Stomach (tissue), 9 donors: ENCODE results near the gene FRRS1. TPM values are rescaled to one million over a fixed set of nuclear protein-coding genes. Genes with fewer than 3 reads are reported as not detected.

Experiments used
- DNase-seq, 2 donors: peaks; one replicate each; pipeline versions ENCODE4 v3.0.0 to v3.0.0-alpha.2; 2013 to 2019
- H3K27ac ChIP-seq, 5 donors: fragments of 200-600 bp in 4 of 5; sonication (generic) in 4 of 5; one replicate each; pipeline ENCODE4 v1.5.1; 2013 to 2019; ENCODE audit warnings: mild to moderate bottlenecking in 1 of 5, moderate library complexity in 1 of 5
- H3K27me3 ChIP-seq, 3 donors: fragments of 200-600 bp; sonication (generic); one replicate each; pipeline ENCODE4 v1.5.1; 2017 to 2019; ENCODE audit warnings: mixed run types in 1 of 3
- H3K36me3 ChIP-seq, 4 donors: fragments of 200-600 bp; sonication (generic); 1 replicate in 3 of 4; 2 replicates in 1 of 4; pipeline ENCODE4 v1.5.1; 2016 to 2019
- H3K4me1 ChIP-seq, 4 donors: fragments of 200-600 bp; sonication (generic); one replicate each; pipeline ENCODE4 v1.5.1; 2016 to 2019
- H3K4me3 ChIP-seq, 4 donors: fragments of 200-600 bp; sonication (generic) in 3 of 4; one replicate each; pipeline ENCODE4 v1.5.1; 2016 to 2019; ENCODE audit warnings: mild to moderate bottlenecking in 1 of 4
- H3K9me3 ChIP-seq, 4 donors: fragments of 200-600 bp; sonication (generic); one replicate each; pipeline ENCODE4 v1.5.1; 2016 to 2019
- EP300 ChIP-seq: sonication (generic); formaldehyde crosslinking; IDR thresholded peaks from one replicate; pipeline ENCODE4 v1.6.1; 2017; ENCODE audit warnings: antibody characterized with exemption
- POLR2A ChIP-seq, 4 donors: fragments of 450-650 bp; IDR thresholded peaks; one replicate each; pipeline ENCODE4 v1.6.1; 2016; ENCODE audit warnings: antibody characterized with exemption in 4 of 4, control low read depth in 2 of 4, mild to moderate bottlenecking in 1 of 4, moderate library complexity in 1 of 4
- POLR2AphosphoS5 ChIP-seq, 3 donors: sonication (generic); formaldehyde crosslinking; IDR thresholded peaks; one replicate each; pipeline ENCODE4 v1.6.1; 2016; ENCODE audit warnings: antibody characterized with exemption in 3 of 3
- WGBS, 5 donors: extraction: QIAGEN DNeasy Blood & Tissue Kit in 3 of 5; methylation state at CpG; one replicate each; pipeline versions ENCODE4 v1.1.5 to v1.1.7; 2013 to 2018; 5-methylcytosine and 5-hydroxymethylcytosine counted together
- intact Hi-C: fragments of 100-400 bp; cut with DNase I; formaldehyde crosslinking; loops from one replicate; pipeline ENCODE4 v1.15.1; 2023; ENCODE audit warnings: low total_unique reads
- polyA plus RNA-seq, 3 donors: library from polyadenylated mRNA; stranded (reverse); fragments of 200-250 nt; gene quantifications; one replicate each; pipeline ENCODE4 v1.2.3, GENCODE V29; 2013
- total RNA-seq, 5 donors: library from RNA; depleted of rRNA; stranded (reverse); fragments of >200 nt; gene quantifications; one replicate each; pipeline versions ENCODE4 v1.1.0 to v1.2.3, GENCODE V29; 2014 to 2016
- TF ChIP-seq, protein P1 (sequence below), 7 experiments: fragments of 450-650 bp in 4 of 7; fragments of 200-600 bp in 3 of 7; sonication (generic) in 3 of 7; IDR thresholded peaks; one replicate each; pipeline ENCODE4 v1.5.1; 2016 to 2019; ENCODE audit warnings: antibody characterized with exemption in 7 of 7, control low read depth in 2 of 7, mild to moderate bottlenecking in 1 of 7
- donor health status: healthy with polysubstance abuse.
- donor health status: Bipolar disorder and iron deficiency.
- donor health status: healthy.

FRRS1 gene
- total and polyA plus RNA-seq, 8 donors, result 0.46 to 21.1 (median 4.0) TPM

DNA sequence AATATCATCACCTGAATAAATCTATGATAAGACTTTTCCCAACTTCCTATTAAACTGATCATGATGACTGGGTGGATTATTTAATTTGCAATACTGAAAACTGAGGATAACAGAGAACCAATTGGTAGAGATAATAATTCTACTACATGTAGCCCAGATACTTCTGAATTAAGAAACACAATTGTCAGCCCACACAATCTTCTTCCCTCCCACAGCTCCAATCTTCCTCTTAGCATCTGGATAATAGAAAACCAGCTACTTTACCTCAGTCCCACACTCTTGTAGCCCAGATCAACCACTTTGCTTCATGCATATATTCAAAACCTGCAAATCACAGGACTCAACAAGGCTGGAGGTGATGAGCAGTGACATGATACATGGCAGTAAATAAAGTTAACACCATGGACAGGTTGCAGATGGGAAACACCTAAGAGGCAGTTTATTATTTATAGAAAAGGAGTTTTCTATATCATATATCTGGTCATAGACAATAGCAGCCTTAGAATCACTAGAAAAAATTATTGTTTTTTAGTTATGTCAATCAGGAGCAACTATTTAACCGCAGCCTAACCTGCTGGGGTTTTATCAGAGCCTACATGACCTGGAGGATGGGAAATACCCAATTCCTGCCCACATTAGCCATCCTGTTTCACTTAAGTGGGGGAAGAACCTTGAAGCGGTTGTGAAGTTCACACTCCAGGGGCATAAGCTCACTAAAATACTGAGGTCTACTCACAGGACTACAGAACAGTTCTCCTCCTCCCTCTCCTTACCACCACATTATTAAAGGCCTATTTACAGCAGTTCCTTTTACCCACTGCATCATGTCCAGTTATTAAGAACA is 16.7 kb downstream of the FRRS1 start:
- intact Hi-C loops, result no loop called here
- no peak for DNase-seq
- no peaks in the 10 kb centered on the region for H3K27me3 ChIP-seq
- H3K4me1 ChIP-seq, result peaks cover 0 to 4% (median 0%) of the 10 kb centered on the region in 4 donors
- no peaks in the 10 kb centered on the region for H3K9me3 ChIP-seq
- no peak for TF ChIP-seq EP300
- no peak for TF ChIP-seq POLR2A (IDR thresholded peaks at IDR 0.05)
- TF ChIP-seq POLR2AphosphoS5 (IDR thresholded peaks at IDR 0.05), result no peak
- TF ChIP-seq, protein P1, sequence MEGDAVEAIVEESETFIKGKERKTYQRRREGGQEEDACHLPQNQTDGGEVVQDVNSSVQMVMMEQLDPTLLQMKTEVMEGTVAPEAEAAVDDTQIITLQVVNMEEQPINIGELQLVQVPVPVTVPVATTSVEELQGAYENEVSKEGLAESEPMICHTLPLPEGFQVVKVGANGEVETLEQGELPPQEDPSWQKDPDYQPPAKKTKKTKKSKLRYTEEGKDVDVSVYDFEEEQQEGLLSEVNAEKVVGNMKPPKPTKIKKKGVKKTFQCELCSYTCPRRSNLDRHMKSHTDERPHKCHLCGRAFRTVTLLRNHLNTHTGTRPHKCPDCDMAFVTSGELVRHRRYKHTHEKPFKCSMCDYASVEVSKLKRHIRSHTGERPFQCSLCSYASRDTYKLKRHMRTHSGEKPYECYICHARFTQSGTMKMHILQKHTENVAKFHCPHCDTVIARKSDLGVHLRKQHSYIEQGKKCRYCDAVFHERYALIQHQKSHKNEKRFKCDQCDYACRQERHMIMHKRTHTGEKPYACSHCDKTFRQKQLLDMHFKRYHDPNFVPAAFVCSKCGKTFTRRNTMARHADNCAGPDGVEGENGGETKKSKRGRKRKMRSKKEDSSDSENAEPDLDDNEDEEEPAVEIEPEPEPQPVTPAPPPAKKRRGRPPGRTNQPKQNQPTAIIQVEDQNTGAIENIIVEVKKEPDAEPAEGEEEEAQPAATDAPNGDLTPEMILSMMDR (IDR thresholded peaks at IDR 0.05), result no peak
- no peak overlapping the region for H3K4me3 ChIP-seq
- H3K36me3 ChIP-seq, result peaks cover 0 to 27% (median 19%) of the 10 kb centered on the region in 4 donors
- WGBS, 5 donors, result 65 to 87% (median 72%) methylated on average over 2 of the region's 2 CpGs
- H3K27ac ChIP-seq, result no peak overlapping the region

DNA sequence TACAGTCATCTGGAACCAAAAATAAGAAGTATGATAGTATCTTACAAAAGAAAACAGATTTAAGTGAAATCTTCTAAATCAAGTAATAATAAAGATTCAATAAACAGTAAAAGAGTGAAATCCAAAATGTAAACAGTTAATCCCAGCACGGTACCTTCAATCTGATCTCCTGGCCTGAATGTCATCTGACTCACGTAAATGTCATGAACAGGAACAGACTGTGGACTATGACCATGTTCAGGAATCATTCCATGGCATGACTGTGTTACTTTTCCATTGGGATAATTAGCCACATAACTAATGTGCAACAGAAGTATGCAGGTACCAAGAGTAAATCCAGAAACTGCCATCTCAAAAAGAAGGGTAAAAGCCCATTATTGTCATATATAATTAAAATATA is 18.0 kb downstream of the FRRS1 start:
- intact Hi-C loops, result no loop called here
- Histone ChIP-seq H3K4me1 (peaks cover 0 to 4% (median 0%) of the 10 kb centered on the region in 4 donors), H3K36me3 (peaks cover 0 to 37% (median 25%) of the 10 kb centered on the region in 4 donors), H3K4me3 (no peak overlapping the region), H3K9me3 (no peaks in the 10 kb centered on the region), H3K27ac (no peak overlapping the region), H3K27me3 (no peaks in the 10 kb centered on the region)
- 32 to 52% (median 42%) methylated on average over 2 of the region's 2 CpGs for WGBS, 5 donors
- TF ChIP-seq, protein P1 (IDR thresholded peaks at IDR 0.05), result no peak
- no peak for TF ChIP-seq POLR2AphosphoS5 (IDR thresholded peaks at IDR 0.05)
- no peak for TF ChIP-seq EP300
- no peak for TF ChIP-seq POLR2A (IDR thresholded peaks at IDR 0.05)
- no peak for DNase-seq

DNA sequence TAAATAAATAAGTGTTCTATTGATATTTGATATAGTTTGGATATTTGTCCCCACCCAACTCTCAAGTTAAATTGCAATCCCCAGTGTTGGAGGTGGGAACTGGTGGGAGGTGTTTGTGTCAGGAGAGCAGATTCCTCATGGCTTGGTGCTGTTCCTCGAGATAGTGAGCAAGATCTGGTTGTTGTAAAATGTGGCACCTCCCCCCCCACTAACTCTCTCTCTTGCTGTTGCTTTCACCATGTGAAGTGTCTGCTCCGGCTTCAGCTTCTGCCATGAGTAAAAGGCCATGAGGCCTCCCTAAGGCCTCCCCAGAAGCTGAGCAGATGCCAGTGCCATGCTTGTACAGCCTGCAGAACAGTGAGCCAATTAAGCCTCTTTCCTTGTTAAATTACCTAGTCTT is 20.8 kb downstream of the FRRS1 start:
- Histone ChIP-seq H3K4me1 (no peaks in the 10 kb centered on the region), H3K9me3 (no peaks in the 10 kb centered on the region), H3K27ac (no peak overlapping the region), H3K4me3 (no peak overlapping the region), H3K36me3 (peaks cover 0 to 64% (median 42%) of the 10 kb centered on the region in 4 donors), H3K27me3 (no peaks in the 10 kb centered on the region)
- DNase-seq, result no peak
- intact Hi-C loops, result no loop called here
- no peak for TF ChIP-seq EP300
- no peak for TF ChIP-seq POLR2A (IDR thresholded peaks at IDR 0.05)
- TF ChIP-seq, protein P1 (IDR thresholded peaks at IDR 0.05), result no peak
- TF ChIP-seq POLR2AphosphoS5 (IDR thresholded peaks at IDR 0.05), result no peak
- WGBS, 5 donors, result 80 to 93% (median 92%) methylated on average over 2 of the region's 2 CpGs

DNA sequence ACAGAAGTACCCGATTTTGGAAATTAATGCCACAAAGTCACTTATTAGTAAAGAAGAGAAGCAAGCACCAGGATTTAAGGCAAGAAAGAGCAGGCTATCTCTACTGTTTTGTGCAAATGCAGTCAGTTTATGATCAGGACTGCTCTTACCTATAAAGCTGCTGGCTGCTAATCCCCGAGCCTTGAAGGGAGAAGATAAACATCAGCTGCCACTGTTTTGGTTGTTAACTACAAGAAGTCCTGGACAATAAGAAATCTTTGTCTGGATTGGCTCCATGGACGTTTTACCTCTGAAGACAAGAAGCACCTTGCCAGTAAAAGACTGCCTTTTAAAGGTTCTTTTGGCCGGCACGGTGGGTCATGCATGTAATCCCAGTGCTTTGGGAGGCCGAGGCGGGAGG is 21.4 kb downstream of the FRRS1 start:
- 84 to 93% (median 89%) methylated on average over 7 of the region's 7 CpGs for WGBS, 5 donors
- TF ChIP-seq, protein P1 (IDR thresholded peaks at IDR 0.05), result no peak
- TF ChIP-seq EP300 (no peak), POLR2A (IDR thresholded peaks at IDR 0.05) (no peak), POLR2AphosphoS5 (IDR thresholded peaks at IDR 0.05) (no peak)

More for the DNA sequence above, 21.4 kb downstream of the FRRS1 start:
- H3K4me1 ChIP-seq, result no peaks in the 10 kb centered on the region
- no peaks in the 10 kb centered on the region for H3K27me3 ChIP-seq
- no peak overlapping the region for H3K4me3 ChIP-seq
- H3K9me3 ChIP-seq, result no peaks in the 10 kb centered on the region
- H3K36me3 ChIP-seq, result peaks cover 0 to 70% (median 49%) of the 10 kb centered on the region in 4 donors
- no peak for DNase-seq
- intact Hi-C loops, result no loop called here
- no peak overlapping the region for H3K27ac ChIP-seq
